Hepatocyte (in vitro differentiated cells): ENCODE measurements around the gene CHST11. TPM values are rescaled to one million over a fixed set of nuclear protein-coding genes. Genes with fewer than 3 reads are reported as not detected.

Experiments
- DNase-seq: peaks from one replicate; pipeline ENCODE4 v3.0.0-alpha.2; 2016; ENCODE audit warnings: low spot score
- H2AFZ ChIP-seq: fragments of 200-600 bp; sonication (generic); 2 replicates; pipeline ENCODE4 v1.6.0; 2016; ENCODE audit warnings: antibody characterized with exemption, mild to moderate bottlenecking
- H3K27ac ChIP-seq: fragments of 200-600 bp; sonication (generic); 2 replicates; pipeline ENCODE4 v1.5.1; 2016; ENCODE audit warnings: mild to moderate bottlenecking
- H3K27me3 ChIP-seq: fragments of 200-600 bp; sonication (generic); 2 replicates; pipeline ENCODE4 v1.6.1; 2016
- H3K36me3 ChIP-seq: fragments of 200-600 bp; sonication (generic); replicated peaks from 2 replicates; pipeline ENCODE4 v1.5.1; 2016; ENCODE audit warnings: low read depth; ENCODE audit not compliant: insufficient read depth
- H3K4me1 ChIP-seq: fragments of 200-600 bp; sonication (generic); 2 replicates; pipeline ENCODE4 v1.5.1; 2016; ENCODE audit warnings: mild to moderate bottlenecking, moderate library complexity; ENCODE audit not compliant: insufficient read depth
- H3K4me2 ChIP-seq: fragments of 200-600 bp; sonication (generic); 2 replicates; pipeline ENCODE4 v1.6.0; 2016
- H3K4me3 ChIP-seq: fragments of 200-600 bp; sonication (generic); 2 replicates; pipeline ENCODE4 v1.5.1; 2016; ENCODE audit warnings: mild to moderate bottlenecking
- H3K79me2 ChIP-seq: fragments of 200-600 bp; sonication (generic); 2 replicates; pipeline ENCODE4 v1.6.0; 2017; ENCODE audit warnings: mild to moderate bottlenecking
- H3K9me2 ChIP-seq: fragments of 200-600 bp; sonication (generic); replicated peaks from 2 replicates; pipeline ENCODE4 v1.6.0; 2017; ENCODE audit warnings: mild to moderate bottlenecking; ENCODE audit not compliant: insufficient read depth
- H3K9me3 ChIP-seq: fragments of 200-600 bp; sonication (generic); 2 replicates; pipeline ENCODE4 v1.5.1; 2016; ENCODE audit warnings: low read depth, mild to moderate bottlenecking
- H4K20me1 ChIP-seq: fragments of 200-600 bp; sonication (generic); 2 replicates; pipeline ENCODE4 v1.6.0; 2016; ENCODE audit warnings: mild to moderate bottlenecking; ENCODE audit not compliant: insufficient read depth, poor library complexity, severe bottlenecking
- CTCF ChIP-seq: fragments of 200-600 bp; sonication (generic); IDR thresholded peaks from 2 replicates; pipeline ENCODE4 v1.5.1; 2016; ENCODE audit warnings: antibody characterized with exemption, mild to moderate bottlenecking; ENCODE audit not compliant: poor library complexity
- EZH2 ChIP-seq: fragments of 200-600 bp; sonication (generic); IDR thresholded peaks from 2 replicates; pipeline ENCODE4 v1.6.1; 2016; ENCODE audit warnings: antibody characterized with exemption, mild to moderate bottlenecking, borderline replicate concordance
- EZH2phosphoT487 ChIP-seq: fragments of 200-600 bp; sonication (generic); IDR thresholded peaks from one replicate; pipeline ENCODE4 v1.6.1; 2018; ENCODE audit warnings: antibody characterized with exemption, mild to moderate bottlenecking, low read depth, moderate library complexity; ENCODE audit not compliant: unreplicated experiment, severe bottlenecking
- WGBS: methylation state at CpG from one replicate; pipeline ENCODE4 v1.1.6; 2016; ENCODE audit warnings: low lambda C conversion rate; ENCODE audit errors: missing lambda C conversion rate; 5-methylcytosine and 5-hydroxymethylcytosine counted together
- polyA plus RNA-seq: library from polyadenylated mRNA; unstranded; fragments of >200 nt; fragmentation: Nextera tagmentation; extraction: Ambion mirVana; gene quantifications from 2 replicates; pipeline ENCODE4 v1.2.1, GENCODE V29; 2016
- total RNA-seq: library from RNA; depleted of rRNA; stranded (reverse); fragments of >200 nt; gene quantifications from 2 replicates; pipeline ENCODE4 v1.2.3, GENCODE V29; 2014

Gene CHST11
- total and polyA plus RNA-seq, 2 experiments from 2014 or later = 5.2 to 8.9 TPM

GRCh38 chr12:104793968-104794367, 337.2 kb downstream of the CHST11 start:
- TF ChIP-seq EZH2 (no peak), CTCF (no peak), EZH2phosphoT487 (no peak)
- no peak overlapping the region for H2AFZ ChIP-seq
- no peaks in the 10 kb centered on the region for H3K9me2 ChIP-seq
- H3K79me2 ChIP-seq = no peaks in the 10 kb centered on the region
- no peaks in the 10 kb centered on the region for H3K36me3 ChIP-seq
- H3K27me3 ChIP-seq = no peaks in the 10 kb centered on the region
- no peak overlapping the region for H3K4me2 ChIP-seq
- DNase-seq = no peak
- no peak overlapping the region for H3K27ac ChIP-seq
- H4K20me1 ChIP-seq = no peaks in the 10 kb centered on the region
- H3K9me3 ChIP-seq = no peaks in the 10 kb centered on the region
- WGBS = 96% methylated on average over 1 of the region's 1 CpG
- no peaks in the 10 kb centered on the region for H3K4me1 ChIP-seq
- H3K4me3 ChIP-seq = no peak overlapping the region

- Histone ChIP-seq H2AFZ (no peak overlapping the region), H3K9me2 (no peaks in the 10 kb centered on the region), H3K79me2 (no peaks in the 10 kb centered on the region), H3K4me2 (no peak overlapping the region), H3K4me1 (no peaks in the 10 kb centered on the region), H3K27ac (no peak overlapping the region), H3K9me3 (peaks cover 8% of the 10 kb centered on the region), H3K36me3 (no peaks in the 10 kb centered on the region), H3K27me3 (no peaks in the 10 kb centered on the region), H4K20me1 (no peaks in the 10 kb centered on the region), H3K4me3 (no peak overlapping the region)
- no peak for DNase-seq
- no peak for TF ChIP-seq EZH2phosphoT487
Observed at GRCh38 chr12:104796475-104796862, 339.7 kb downstream of the CHST11 start.

- Histone ChIP-seq H3K9me2 (no peaks in the 10 kb centered on the region), H3K4me1 (no peaks in the 10 kb centered on the region), H3K79me2 (no peaks in the 10 kb centered on the region), H4K20me1 (no peaks in the 10 kb centered on the region), H3K36me3 (no peaks in the 10 kb centered on the region), H2AFZ (no peak overlapping the region), H3K9me3 (peaks cover 8% of the 10 kb centered on the region), H3K27me3 (no peaks in the 10 kb centered on the region), H3K4me3 (no peak overlapping the region), H3K4me2 (no peak overlapping the region), H3K27ac (no peak overlapping the region)
- DNase-seq = peak; percentile 63
- 94% methylated on average over 1 of the region's 1 CpG for WGBS
- no peak for TF ChIP-seq CTCF
- TF ChIP-seq EZH2phosphoT487 = no peak
- TF ChIP-seq EZH2 = no peak
Observed at GRCh38 chr12:104799458-104799857, 342.7 kb downstream of the CHST11 start.

- no peak overlapping the region for H3K27ac ChIP-seq
- TF ChIP-seq EZH2 = no peak
- H3K9me3 ChIP-seq = peaks cover 8% of the 10 kb centered on the region
- H3K79me2 ChIP-seq = no peaks in the 10 kb centered on the region
- no peaks in the 10 kb centered on the region for H3K9me2 ChIP-seq
- DNase-seq = no peak
- H3K27me3 ChIP-seq = no peaks in the 10 kb centered on the region
- no peak overlapping the region for H3K4me2 ChIP-seq
- H2AFZ ChIP-seq = no peak overlapping the region
- no peak overlapping the region for H3K4me3 ChIP-seq
- H4K20me1 ChIP-seq = no peaks in the 10 kb centered on the region
- 83% methylated on average over 4 of the region's 4 CpGs for WGBS
- no peaks in the 10 kb centered on the region for H3K36me3 ChIP-seq
- no peaks in the 10 kb centered on the region for H3K4me1 ChIP-seq
Observed at GRCh38 chr12:104801005-104801404, 344.3 kb downstream of the CHST11 start.

- Histone ChIP-seq H3K9me3 (peaks cover 8% of the 10 kb centered on the region), H2AFZ (no peak overlapping the region), H3K4me2 (no peak overlapping the region), H3K9me2 (no peaks in the 10 kb centered on the region), H4K20me1 (no peaks in the 10 kb centered on the region), H3K36me3 (no peaks in the 10 kb centered on the region), H3K27ac (no peak overlapping the region), H3K79me2 (no peaks in the 10 kb centered on the region), H3K4me3 (no peak overlapping the region), H3K27me3 (no peaks in the 10 kb centered on the region), H3K4me1 (no peaks in the 10 kb centered on the region)
- TF ChIP-seq EZH2phosphoT487 = no peak
- TF ChIP-seq EZH2 = no peak
- no peak for TF ChIP-seq CTCF
- no peak for DNase-seq
Observed at GRCh38 chr12:104801427-104801826, 344.7 kb downstream of the CHST11 start.
